Liver (tissue), 9 donors: ENCODE measurements around the gene CD80. TPM values are rescaled to one million over a fixed set of nuclear protein-coding genes. Genes with fewer than 3 reads are reported as not detected.

Source experiments
- DNase-seq: peaks from one replicate; pipeline ENCODE4 v3.0.0-alpha.2; 2017; ENCODE audit warnings: low spot score
- H3K27ac ChIP-seq, 2 donors: one replicate each; pipeline ENCODE4 v1.7.0; 2013; ENCODE audit warnings: inconsistent platforms in 2 of 2, low read length in 2 of 2, control low read depth in 1 of 2, low read depth in 1 of 2, mild to moderate bottlenecking in 1 of 2
- H3K27me3 ChIP-seq, 4 donors: one replicate each; pipeline versions ENCODE4 v1.6.1 to v1.7.0; 2013; ENCODE audit warnings: low read length in 3 of 4, inconsistent platforms in 1 of 4, mild to moderate bottlenecking in 1 of 4, moderate library complexity in 1 of 4; ENCODE audit not compliant: control insufficient read depth in 4 of 4, insufficient read depth in 4 of 4
- H3K36me3 ChIP-seq, 4 donors: one replicate each; pipeline versions ENCODE4 v1.6.1 to v1.7.0; 2013; ENCODE audit warnings: low read length in 3 of 4, mild to moderate bottlenecking in 3 of 4, low read depth in 1 of 4, moderate library complexity in 1 of 4; ENCODE audit not compliant: control insufficient read depth in 4 of 4, insufficient read depth in 3 of 4
- H3K4me1 ChIP-seq, 4 donors: one replicate each; pipeline versions ENCODE4 v1.6.1 to v1.7.0; 2013; ENCODE audit warnings: low read length in 3 of 4, mild to moderate bottlenecking in 3 of 4, moderate library complexity in 1 of 4; ENCODE audit not compliant: control insufficient read depth in 4 of 4, insufficient read depth in 4 of 4
- H3K4me3 ChIP-seq, 3 donors: one replicate each; pipeline versions ENCODE4 v1.6.1 to v1.7.0; 2013; ENCODE audit warnings: low read length in 3 of 3, control low read depth in 1 of 3, low read depth in 1 of 3, mild to moderate bottlenecking in 1 of 3
- H3K9ac ChIP-seq, 2 donors: one replicate each; pipeline ENCODE4 v1.7.0; 2013; ENCODE audit warnings: low read length in 2 of 2, mild to moderate bottlenecking in 2 of 2, moderate library complexity in 2 of 2, control low read depth in 1 of 2, low read depth in 1 of 2
- H3K9me3 ChIP-seq, 4 donors: one replicate each; pipeline versions ENCODE4 v1.6.1 to v1.7.0; 2013; ENCODE audit warnings: low read length in 3 of 4; ENCODE audit not compliant: control insufficient read depth in 4 of 4
- EGR1 ChIP-seq, 2 donors: IDR thresholded peaks; 2 replicates each; pipeline ENCODE4 v1.6.1; 2016 to 2018; ENCODE audit warnings: antibody characterized with exemption in 2 of 2, low read depth in 2 of 2
- FOXA1 ChIP-seq: IDR thresholded peaks from 2 replicates; pipeline ENCODE4 v1.6.1; 2016; ENCODE audit warnings: antibody characterized with exemption
- GABPA ChIP-seq, 2 donors: IDR thresholded peaks in 1 of 2; conservative IDR thresholded peaks in 1 of 2; 2 replicates each; pipeline ENCODE4 v1.6.1; 2016; ENCODE audit warnings: antibody characterized with exemption in 2 of 2, mild to moderate bottlenecking in 1 of 2, moderate library complexity in 1 of 2
- HNF4A ChIP-seq, 2 donors: conservative IDR thresholded peaks; 2 replicates each; pipeline ENCODE4 v1.6.1; 2016; ENCODE audit warnings: antibody characterized with exemption in 2 of 2, mild to moderate bottlenecking in 2 of 2
- JUND ChIP-seq, 2 donors: IDR thresholded peaks; 2 replicates each; pipeline ENCODE4 v1.6.1; 2016; ENCODE audit warnings: antibody characterized with exemption in 2 of 2
- MAX ChIP-seq: IDR thresholded peaks from 2 replicates; pipeline ENCODE4 v1.6.1; 2016; ENCODE audit warnings: antibody characterized with exemption
- NR2F2 ChIP-seq: IDR thresholded peaks from 2 replicates; pipeline ENCODE4 v1.6.1; 2016; ENCODE audit warnings: antibody characterized with exemption
- RAD21 ChIP-seq, 2 donors: IDR thresholded peaks; 2 replicates each; pipeline ENCODE4 v1.6.1; 2016; ENCODE audit warnings: antibody characterized with exemption in 2 of 2, mild to moderate bottlenecking in 2 of 2
- RXRA ChIP-seq, 2 donors: IDR thresholded peaks; 2 replicates each; pipeline ENCODE4 v1.6.1; 2017 to 2018; ENCODE audit warnings: antibody characterized with exemption in 2 of 2, mild to moderate bottlenecking in 1 of 2
- SP1 ChIP-seq: IDR thresholded peaks from 2 replicates; pipeline ENCODE4 v1.6.1; 2018; ENCODE audit warnings: antibody characterized with exemption, mild to moderate bottlenecking
- TAF1 ChIP-seq: conservative IDR thresholded peaks from 2 replicates; pipeline ENCODE4 v1.6.1; 2016; ENCODE audit warnings: antibody characterized with exemption, mild to moderate bottlenecking
- YY1 ChIP-seq: IDR thresholded peaks from 2 replicates; pipeline ENCODE4 v1.6.1; 2016; ENCODE audit warnings: antibody characterized with exemption, mild to moderate bottlenecking
- WGBS: extraction: QIAGEN DNeasy Blood & Tissue Kit; methylation state at CpG from one replicate; pipeline ENCODE4 v1.1.7; 2013; 5-methylcytosine and 5-hydroxymethylcytosine counted together
- polyA plus RNA-seq, 2 donors: library from polyadenylated mRNA; stranded (reverse) in 1 of 2; unstranded in 1 of 2; fragments of 200-250 nt in 1 of 2; fragments of >200 nt in 1 of 2; fragmentation: Nextera tagmentation in 1 of 2; extraction: Ambion mirVana in 1 of 2; gene quantifications; one replicate each; pipeline versions ENCODE4 v1.2.1 to v1.2.3, GENCODE V29; 2013 to 2015
- total RNA-seq, 2 donors: library from RNA; depleted of rRNA; stranded (reverse); fragments of >200 nt; gene quantifications; one replicate each; pipeline ENCODE4 v1.2.3, GENCODE V29; 2014
- TF ChIP-seq, protein P1 (sequence below): IDR thresholded peaks from 2 replicates; pipeline ENCODE4 v1.6.1; 2016; ENCODE audit warnings: antibody characterized with exemption
- TF ChIP-seq, protein P2 (sequence below): fragments of 150-350 bp; IDR thresholded peaks from 2 replicates; pipeline ENCODE4 v1.5.1; 2017; ENCODE audit warnings: improper control_type of control experiment, low read depth, low read length; ENCODE audit not compliant: missing input control
- TF ChIP-seq, protein P3 (sequence below): IDR thresholded peaks from 2 replicates; pipeline ENCODE4 v1.6.1; 2016; ENCODE audit warnings: antibody characterized with exemption
- donor health status: healthy.
- donor health status: healthy.
- donor health status: healthy.
- donor health status: healthy.
- donor health status: healthy.

CD80 gene
- total and polyA plus RNA-seq, 4 donors, result 0.21 to 1.5 (median 0.61) TPM

GRCh38 chr3:119514637-119515036 is 44.8 kb downstream of the CD80 start:
- Histone ChIP-seq H3K36me3 (peaks cover 4 to 50% (median 45%) of the 10 kb centered on the region in 4 donors), H3K4me1 (no peaks in the 10 kb centered on the region), H3K27me3 (no peaks in the 10 kb centered on the region), H3K9me3 (no peaks in the 10 kb centered on the region), H3K27ac (no peak overlapping the region), H3K4me3 (no peak overlapping the region), H3K9ac (no peak overlapping the region)
- no peak for DNase-seq
- TF ChIP-seq RAD21 (IDR thresholded peaks at IDR 0.05) (no peak), HNF4A (conservative IDR thresholded peaks at IDR 0.05) (no peak)
- WGBS, result 93% methylated on average over 2 of the region's 2 CpGs

DNA sequence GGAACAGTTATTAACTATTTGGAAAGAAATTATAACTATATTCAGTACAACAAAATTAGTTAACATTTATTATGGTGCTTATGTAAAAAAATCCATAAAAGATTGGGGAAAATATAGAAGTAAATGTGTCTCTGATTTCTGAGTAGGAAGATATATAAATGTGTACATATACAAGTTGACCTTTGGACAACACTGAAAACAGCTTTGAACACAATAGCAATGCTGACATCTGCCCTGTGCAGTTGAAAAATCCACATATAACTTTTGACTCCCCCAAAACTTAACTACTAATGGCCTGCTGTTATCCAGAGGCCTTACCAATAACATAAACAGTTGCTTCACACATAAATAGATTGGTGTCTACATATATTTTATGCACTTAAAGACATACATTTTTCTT is 48.7 kb downstream of the CD80 start:
- Histone ChIP-seq H3K27ac (no peak overlapping the region), H3K4me3 (no peak overlapping the region), H3K4me1 (no peaks in the 10 kb centered on the region), H3K36me3 (peaks cover 5 to 29% (median 26%) of the 10 kb centered on the region in 4 donors), H3K9ac (no peak overlapping the region), H3K27me3 (no peaks in the 10 kb centered on the region), H3K9me3 (no peaks in the 10 kb centered on the region)
- no peak for DNase-seq
- TF ChIP-seq, protein P1, sequence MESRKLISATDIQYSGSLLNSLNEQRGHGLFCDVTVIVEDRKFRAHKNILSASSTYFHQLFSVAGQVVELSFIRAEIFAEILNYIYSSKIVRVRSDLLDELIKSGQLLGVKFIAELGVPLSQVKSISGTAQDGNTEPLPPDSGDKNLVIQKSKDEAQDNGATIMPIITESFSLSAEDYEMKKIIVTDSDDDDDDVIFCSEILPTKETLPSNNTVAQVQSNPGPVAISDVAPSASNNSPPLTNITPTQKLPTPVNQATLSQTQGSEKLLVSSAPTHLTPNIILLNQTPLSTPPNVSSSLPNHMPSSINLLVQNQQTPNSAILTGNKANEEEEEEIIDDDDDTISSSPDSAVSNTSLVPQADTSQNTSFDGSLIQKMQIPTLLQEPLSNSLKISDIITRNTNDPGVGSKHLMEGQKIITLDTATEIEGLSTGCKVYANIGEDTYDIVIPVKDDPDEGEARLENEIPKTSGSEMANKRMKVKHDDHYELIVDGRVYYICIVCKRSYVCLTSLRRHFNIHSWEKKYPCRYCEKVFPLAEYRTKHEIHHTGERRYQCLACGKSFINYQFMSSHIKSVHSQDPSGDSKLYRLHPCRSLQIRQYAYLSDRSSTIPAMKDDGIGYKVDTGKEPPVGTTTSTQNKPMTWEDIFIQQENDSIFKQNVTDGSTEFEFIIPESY, result no peak
- TF ChIP-seq, protein P2, sequence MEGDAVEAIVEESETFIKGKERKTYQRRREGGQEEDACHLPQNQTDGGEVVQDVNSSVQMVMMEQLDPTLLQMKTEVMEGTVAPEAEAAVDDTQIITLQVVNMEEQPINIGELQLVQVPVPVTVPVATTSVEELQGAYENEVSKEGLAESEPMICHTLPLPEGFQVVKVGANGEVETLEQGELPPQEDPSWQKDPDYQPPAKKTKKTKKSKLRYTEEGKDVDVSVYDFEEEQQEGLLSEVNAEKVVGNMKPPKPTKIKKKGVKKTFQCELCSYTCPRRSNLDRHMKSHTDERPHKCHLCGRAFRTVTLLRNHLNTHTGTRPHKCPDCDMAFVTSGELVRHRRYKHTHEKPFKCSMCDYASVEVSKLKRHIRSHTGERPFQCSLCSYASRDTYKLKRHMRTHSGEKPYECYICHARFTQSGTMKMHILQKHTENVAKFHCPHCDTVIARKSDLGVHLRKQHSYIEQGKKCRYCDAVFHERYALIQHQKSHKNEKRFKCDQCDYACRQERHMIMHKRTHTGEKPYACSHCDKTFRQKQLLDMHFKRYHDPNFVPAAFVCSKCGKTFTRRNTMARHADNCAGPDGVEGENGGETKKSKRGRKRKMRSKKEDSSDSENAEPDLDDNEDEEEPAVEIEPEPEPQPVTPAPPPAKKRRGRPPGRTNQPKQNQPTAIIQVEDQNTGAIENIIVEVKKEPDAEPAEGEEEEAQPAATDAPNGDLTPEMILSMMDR, result no peak
- TF ChIP-seq HNF4A (conservative IDR thresholded peaks at IDR 0.05), result no peak
- TF ChIP-seq SP1, result no peak
- TF ChIP-seq JUND (IDR thresholded peaks at IDR 0.05), result no peak
- no peak for TF ChIP-seq RXRA (IDR thresholded peaks at IDR 0.05)
- TF ChIP-seq EGR1 (IDR thresholded peaks at IDR 0.05; ENCODE audit: low read depth in 2 of 2), result no peak
- TF ChIP-seq TAF1, result no peak
- TF ChIP-seq, protein P3, sequence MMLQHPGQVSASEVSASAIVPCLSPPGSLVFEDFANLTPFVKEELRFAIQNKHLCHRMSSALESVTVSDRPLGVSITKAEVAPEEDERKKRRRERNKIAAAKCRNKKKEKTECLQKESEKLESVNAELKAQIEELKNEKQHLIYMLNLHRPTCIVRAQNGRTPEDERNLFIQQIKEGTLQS, result no peak
- no peak for TF ChIP-seq MAX
- no peak for TF ChIP-seq RAD21 (IDR thresholded peaks at IDR 0.05)
- TF ChIP-seq FOXA1, result no peak
- TF ChIP-seq NR2F2, result no peak
- no peak for TF ChIP-seq YY1
- TF ChIP-seq GABPA (IDR thresholded peaks at IDR 0.05 in 1 of 2, conservative IDR thresholded peaks at IDR 0.05 in 1 of 2), result no peak
